Ovary (tissue), 9 donors: ENCODE results near the gene MAP2K7. TPM values are rescaled to one million over a fixed set of nuclear protein-coding genes. Genes with fewer than 3 reads are reported as not detected.

Experiments used
- DNase-seq, 5 donors: peaks; one replicate each; pipeline ENCODE4 v3.0.0-alpha.2; 2019 to 2020
- H3K27ac ChIP-seq, 2 donors: fragments of 200-600 bp; one replicate each; pipeline versions ENCODE4 v1.5.1 to v1.8.0; 2019 to 2022
- H3K27me3 ChIP-seq: fragments of 200-600 bp; one replicate; pipeline ENCODE4 v1.8.0; 2022
- H3K36me3 ChIP-seq: fragments of 200-600 bp; sonication (generic); one replicate; pipeline ENCODE4 v1.5.1; 2019
- H3K4me1 ChIP-seq: one replicate; pipeline ENCODE4 v1.8.1; 2013; ENCODE audit warnings: mild to moderate bottlenecking, moderate library complexity; ENCODE audit not compliant: insufficient read depth
- H3K4me3 ChIP-seq: fragments of 200-600 bp; sonication (generic); one replicate; pipeline ENCODE4 v1.5.1; 2017
- H3K9me3 ChIP-seq, 2 donors: fragments of 200-600 bp in 1 of 2; sonication (generic) in 1 of 2; one replicate each; pipeline versions ENCODE4 v1.5.1 to v1.8.1; 2013 to 2019; ENCODE audit warnings: mild to moderate bottlenecking in 1 of 2, moderate library complexity in 1 of 2
- EP300 ChIP-seq: sonication (generic); formaldehyde crosslinking; IDR thresholded peaks from one replicate; pipeline ENCODE4 v1.6.1; 2017; ENCODE audit warnings: antibody characterized with exemption
- POLR2A ChIP-seq: fragments of 450-650 bp; IDR thresholded peaks from one replicate; pipeline ENCODE4 v1.6.1; 2017; ENCODE audit warnings: antibody characterized with exemption, mild to moderate bottlenecking, moderate library complexity
- WGBS, 3 donors: extraction: QIAGEN DNeasy Blood & Tissue Kit in 1 of 3; methylation state at CpG; one replicate each; pipeline versions ENCODE4 v1.1.5 to v1.1.7; 2013 to 2017; 5-methylcytosine and 5-hydroxymethylcytosine counted together
- intact Hi-C, 4 donors: fragments of 100-400 bp; cut with DNase I; formaldehyde crosslinking; loops; one replicate each; pipeline versions ENCODE4 v1.11.0 to v1.15.1; 2022 to 2023
- polyA plus RNA-seq, 2 donors: library from polyadenylated mRNA; stranded (reverse); fragments of 200-250 nt in 1 of 2; fragments of 350-450 nt in 1 of 2; fragmentation: Illumina TruSeq in 1 of 2; extraction: RNeasy Lipid Tissue Mini Kit (QIAGEN cat#74804) in 1 of 2; gene quantifications; one replicate each; pipeline ENCODE4 v1.2.3, GENCODE V29; 2013 to 2014
- total RNA-seq, 7 donors: library from RNA; depleted of rRNA in 2 of 7; stranded (reverse); fragments of >200 nt in 2 of 7; fragmentation: NEBNext Ultra II Directional in 3 of 7; extraction: Animal tissue kit (Norgen Biotek cat#: 25700) in 3 of 7; gene quantifications; one replicate each; pipeline versions ENCODE4 v1.1.0 to v1.2.4, GENCODE V29; 2016 to 2023
- TF ChIP-seq, protein P1 (sequence below), 3 donors: fragments of 450-650 bp in 2 of 3; fragments of 200-600 bp in 1 of 3; IDR thresholded peaks; one replicate each; pipeline versions ENCODE4 v1.5.1 to v1.8.0; 2016 to 2022; ENCODE audit warnings: antibody characterized with exemption in 3 of 3, mild to moderate bottlenecking in 1 of 3
- donor health status: DM: no; HTN: no; CAD: no; lungs with moderate emphysema.
- donor health status: DM: no; HTN: no; CAD: no.
- donor health status: Bipolar disorder and iron deficiency.
- donor health status: DM: yes; HTN: yes; CAD: no.
- donor health status: DM: no; HTN: no; CAD: no.
- donor health status: DM: yes; HTN: yes; CAD: no.

MAP2K7 gene
- total and polyA plus RNA-seq, 9 donors, result 6.3 to 35.5 (median 26.3) TPM

DNA sequence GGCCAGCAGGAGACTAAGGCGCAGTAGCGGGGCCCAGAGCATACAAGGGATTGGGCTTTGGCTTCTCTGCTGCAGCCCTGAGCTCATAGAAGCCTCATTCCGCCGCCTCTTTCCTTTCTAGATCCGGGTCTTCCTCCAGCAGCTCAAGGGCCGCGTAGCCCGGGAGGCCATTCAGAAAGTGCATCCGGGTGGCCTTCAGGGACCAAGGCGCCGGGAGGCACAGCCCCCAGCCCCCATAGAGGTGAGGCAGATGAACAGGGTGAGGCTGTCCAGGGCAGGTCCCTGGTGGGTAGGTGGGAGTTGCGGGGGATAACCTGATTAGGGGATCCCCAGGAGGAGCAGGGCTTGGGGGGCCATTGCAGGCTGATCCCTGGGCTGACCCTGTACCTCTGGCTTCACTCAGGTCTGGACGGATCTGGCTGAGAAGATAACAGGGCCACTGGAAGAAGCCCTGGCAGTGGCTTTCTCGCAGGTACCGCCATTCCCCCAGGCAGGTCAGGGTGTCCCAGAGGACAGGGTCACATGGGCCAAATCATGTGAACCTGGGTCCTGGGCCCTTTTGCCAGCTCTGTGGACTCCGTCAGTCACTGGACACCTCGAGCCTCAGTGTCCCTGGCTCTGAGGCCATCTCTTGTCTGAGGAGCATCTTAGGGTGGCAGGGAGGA, 17.8 kb downstream of the MAP2K7 start:
- TF ChIP-seq POLR2A (no peak), EP300 (no peak)
- TF ChIP-seq, protein P1, sequence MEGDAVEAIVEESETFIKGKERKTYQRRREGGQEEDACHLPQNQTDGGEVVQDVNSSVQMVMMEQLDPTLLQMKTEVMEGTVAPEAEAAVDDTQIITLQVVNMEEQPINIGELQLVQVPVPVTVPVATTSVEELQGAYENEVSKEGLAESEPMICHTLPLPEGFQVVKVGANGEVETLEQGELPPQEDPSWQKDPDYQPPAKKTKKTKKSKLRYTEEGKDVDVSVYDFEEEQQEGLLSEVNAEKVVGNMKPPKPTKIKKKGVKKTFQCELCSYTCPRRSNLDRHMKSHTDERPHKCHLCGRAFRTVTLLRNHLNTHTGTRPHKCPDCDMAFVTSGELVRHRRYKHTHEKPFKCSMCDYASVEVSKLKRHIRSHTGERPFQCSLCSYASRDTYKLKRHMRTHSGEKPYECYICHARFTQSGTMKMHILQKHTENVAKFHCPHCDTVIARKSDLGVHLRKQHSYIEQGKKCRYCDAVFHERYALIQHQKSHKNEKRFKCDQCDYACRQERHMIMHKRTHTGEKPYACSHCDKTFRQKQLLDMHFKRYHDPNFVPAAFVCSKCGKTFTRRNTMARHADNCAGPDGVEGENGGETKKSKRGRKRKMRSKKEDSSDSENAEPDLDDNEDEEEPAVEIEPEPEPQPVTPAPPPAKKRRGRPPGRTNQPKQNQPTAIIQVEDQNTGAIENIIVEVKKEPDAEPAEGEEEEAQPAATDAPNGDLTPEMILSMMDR (IDR thresholded peaks at IDR 0.05), result no peak
- intact Hi-C loops, result no loop called here
- peaks cover 26% of the 10 kb centered on the region for H3K4me1 ChIP-seq
- DNase-seq, result peak in 2 of 5 donors; percentile 41 to 52
- peak overlapping the region; percentile 44 for H3K4me3 ChIP-seq
- peak overlapping the region in 1 of 2 donors; percentile 60 for H3K27ac ChIP-seq
- WGBS, 3 donors, result 29 to 50% (median 33%) methylated on average over 12 to 17 of the region's 17 CpGs
- H3K9me3 ChIP-seq, result no peaks in the 10 kb centered on the region
- no peaks in the 10 kb centered on the region for H3K27me3 ChIP-seq
- no peaks in the 10 kb centered on the region for H3K36me3 ChIP-seq

DNA sequence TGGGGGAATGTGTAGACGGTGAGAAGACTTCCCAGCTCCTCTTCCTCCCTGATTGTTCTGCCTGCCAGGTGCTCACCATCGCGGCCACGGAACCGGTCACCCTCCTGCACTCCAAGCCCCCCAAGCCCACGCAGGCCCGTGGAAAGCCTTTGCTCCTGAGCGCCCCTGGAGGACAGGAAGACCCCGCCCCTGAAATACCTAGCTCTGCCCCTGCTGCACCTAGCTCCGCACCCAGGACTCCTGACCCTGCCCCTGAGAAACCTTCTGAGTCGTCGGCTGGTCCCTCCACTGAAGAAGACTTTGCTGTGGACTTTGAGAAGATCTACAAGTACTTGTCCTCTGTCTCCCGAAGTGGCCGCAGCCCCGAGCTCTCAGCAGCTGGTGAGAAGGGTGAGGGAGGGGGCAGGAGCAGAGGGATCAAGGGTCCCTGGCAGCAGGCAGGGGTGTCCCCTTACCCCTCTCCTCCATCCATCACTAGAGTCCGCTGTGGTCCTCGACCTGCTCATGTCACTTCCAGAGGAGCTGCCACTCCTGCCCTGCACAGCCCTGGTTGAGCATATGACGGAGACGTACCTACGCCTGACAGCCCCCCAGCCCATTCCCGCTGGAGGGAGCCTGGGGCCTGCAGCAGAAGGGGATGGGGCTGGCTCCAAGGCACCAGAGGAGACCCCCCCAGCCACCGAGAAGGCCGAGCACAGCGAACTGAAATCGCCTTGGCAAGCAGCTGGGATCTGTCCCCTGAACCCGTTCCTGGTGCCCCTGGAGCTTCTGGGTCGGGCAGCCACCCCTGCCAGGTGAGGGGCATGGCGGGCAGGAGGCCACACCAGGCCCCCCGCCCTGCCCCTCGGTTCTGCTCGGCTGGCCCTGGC, 18.5 kb downstream of the MAP2K7 start:
- Histone ChIP-seq H3K4me1 (peaks cover 33% of the 10 kb centered on the region), H3K27ac (no peak overlapping the region), H3K27me3 (no peaks in the 10 kb centered on the region), H3K36me3 (no peaks in the 10 kb centered on the region), H3K4me3 (no peak overlapping the region), H3K9me3 (no peaks in the 10 kb centered on the region)
- 81 to 90% (median 87%) methylated on average over 28 to 31 of the region's 31 CpGs for WGBS, 3 donors
- no peak for TF ChIP-seq EP300
- TF ChIP-seq POLR2A, result no peak
- DNase-seq, result peak in 3 of 5 donors; percentile 49 to 53 (median 52)
- intact Hi-C loops, result no loop called here

DNA sequence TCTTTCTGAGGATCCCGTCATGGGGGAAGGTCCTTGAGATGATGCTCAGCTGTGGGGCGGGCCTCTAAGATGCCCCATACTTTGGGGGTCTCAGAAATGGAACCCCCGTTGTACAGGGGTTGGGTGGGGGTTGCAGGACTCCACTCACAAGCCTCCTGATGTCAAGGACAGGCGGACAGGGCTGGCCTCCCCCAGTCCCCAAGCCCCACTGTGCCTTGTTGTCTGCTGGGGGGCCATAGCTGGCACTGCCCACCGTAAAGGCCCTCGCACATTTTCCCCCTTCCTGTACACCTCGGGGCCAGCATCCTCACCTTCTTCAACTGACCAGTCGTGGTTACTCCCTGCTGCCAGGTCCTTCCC, 19.1 kb downstream of the MAP2K7 start:
- peak in 1 of 5 donors; percentile 38 for DNase-seq
- no peaks in the 10 kb centered on the region for H3K36me3 ChIP-seq
- no peaks in the 10 kb centered on the region for H3K27me3 ChIP-seq
- H3K4me3 ChIP-seq, result no peak overlapping the region
- peaks cover 36% of the 10 kb centered on the region for H3K4me1 ChIP-seq
- no peak for TF ChIP-seq POLR2A
- TF ChIP-seq, protein P1 (IDR thresholded peaks at IDR 0.05), result no peak
- H3K9me3 ChIP-seq, result no peaks in the 10 kb centered on the region
- no peak overlapping the region for H3K27ac ChIP-seq
- WGBS, 3 donors, result 82 to 87% (median 85%) methylated on average over 8 of the region's 8 CpGs
- intact Hi-C loops, result no loop called here

DNA sequence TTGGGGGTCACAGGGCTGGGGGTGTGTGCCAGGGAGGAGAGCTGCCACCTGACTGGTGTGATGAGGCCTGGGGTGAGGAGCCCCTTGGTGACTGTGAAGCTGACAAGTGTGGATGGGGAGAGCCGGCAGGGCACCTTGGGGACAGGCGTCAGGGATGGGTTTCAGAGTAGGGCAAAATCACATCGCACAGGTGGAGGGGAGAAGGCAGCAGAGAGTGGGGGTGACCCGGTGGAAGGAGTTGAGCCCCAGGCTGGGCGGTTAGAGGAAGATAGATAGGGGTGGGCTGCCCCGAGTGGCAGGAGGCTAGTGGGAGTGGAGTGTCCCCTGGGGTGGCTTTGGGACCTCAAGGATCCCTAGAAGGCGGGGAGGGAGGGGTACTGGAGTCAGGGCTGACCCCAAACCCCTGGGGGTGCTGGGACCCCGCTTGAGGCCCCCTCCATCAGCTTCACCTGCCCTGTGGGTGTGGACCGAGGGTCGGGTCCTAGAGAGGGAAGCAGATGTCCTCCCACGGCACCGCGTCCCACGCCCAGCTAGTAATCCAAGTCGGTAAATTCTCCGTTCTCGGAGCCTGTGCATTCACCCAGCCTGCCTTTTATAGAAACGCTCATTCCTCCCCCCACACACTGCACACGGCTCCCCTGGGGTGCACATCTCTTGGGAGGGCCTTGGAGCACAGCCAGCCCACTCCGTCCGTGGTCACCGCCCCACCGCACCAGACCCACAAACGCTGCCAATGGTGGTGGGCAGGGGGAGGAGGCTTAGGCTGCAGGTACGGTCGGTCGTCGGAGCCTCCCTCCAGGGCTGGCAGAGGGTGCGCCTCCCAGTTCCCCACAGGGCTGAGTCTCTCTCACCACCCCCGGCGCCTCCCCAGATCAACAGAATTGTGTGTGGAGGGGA, 19.9 kb downstream of the MAP2K7 start:
- peak overlapping the region; percentile 13 for H3K4me3 ChIP-seq
- TF ChIP-seq EP300, result no peak
- no peak for TF ChIP-seq POLR2A
- TF ChIP-seq, protein P1 (IDR thresholded peaks at IDR 0.05), result no peak
- intact Hi-C loops, result no loop called here
- peaks cover 38% of the 10 kb centered on the region for H3K4me1 ChIP-seq
- H3K36me3 ChIP-seq, result no peaks in the 10 kb centered on the region
- no peak overlapping the region for H3K27ac ChIP-seq
- WGBS, 3 donors, result 66 to 84% (median 69%) methylated on average over 29 to 31 of the region's 31 CpGs
- DNase-seq, result peak in 3 of 5 donors; percentile 55 to 63 (median 60)
- H3K9me3 ChIP-seq, result no peaks in the 10 kb centered on the region
- H3K27me3 ChIP-seq, result no peaks in the 10 kb centered on the region
